IPS-18c (cell line): ENCODE measurements around the gene TTC7B.

Experiments used
- H3K4me3 ChIP-seq: 2 replicates; pipeline ENCODE4 v1.7.0; 2013; ENCODE audit warnings: low read depth, mild to moderate bottlenecking, low read length, moderate library complexity; ENCODE audit not compliant: insufficient read depth
- H3K9me3 ChIP-seq: one replicate; pipeline ENCODE4 v1.6.1; 2013; ENCODE audit warnings: mild to moderate bottlenecking, low read length, moderate library complexity; ENCODE audit not compliant: control insufficient read depth, insufficient read depth

Gene TTC7B

DNA sequence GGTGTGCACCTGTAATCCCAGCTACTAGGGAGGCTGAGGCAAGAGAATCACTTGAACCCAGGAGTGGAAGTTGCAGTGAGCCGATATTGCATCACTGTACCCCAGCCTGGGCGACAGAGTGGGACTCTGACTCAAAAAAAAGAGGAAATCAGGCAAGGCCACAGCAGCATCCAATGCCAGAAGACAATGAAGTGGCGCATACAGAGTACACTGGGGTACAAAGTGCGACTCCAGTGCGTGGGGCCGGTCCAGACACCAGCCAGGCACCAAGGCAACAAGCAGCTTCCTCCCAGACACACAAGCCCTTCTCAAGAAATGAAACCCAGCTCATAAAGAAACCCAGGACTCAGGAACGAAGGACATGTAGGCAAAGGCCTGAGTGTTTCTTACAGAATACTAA lies 28.2 kb downstream of the TTC7B start:
- Histone ChIP-seq H3K9me3 (no peaks in the 10 kb centered on the region), H3K4me3 (no peak overlapping the region)

DNA sequence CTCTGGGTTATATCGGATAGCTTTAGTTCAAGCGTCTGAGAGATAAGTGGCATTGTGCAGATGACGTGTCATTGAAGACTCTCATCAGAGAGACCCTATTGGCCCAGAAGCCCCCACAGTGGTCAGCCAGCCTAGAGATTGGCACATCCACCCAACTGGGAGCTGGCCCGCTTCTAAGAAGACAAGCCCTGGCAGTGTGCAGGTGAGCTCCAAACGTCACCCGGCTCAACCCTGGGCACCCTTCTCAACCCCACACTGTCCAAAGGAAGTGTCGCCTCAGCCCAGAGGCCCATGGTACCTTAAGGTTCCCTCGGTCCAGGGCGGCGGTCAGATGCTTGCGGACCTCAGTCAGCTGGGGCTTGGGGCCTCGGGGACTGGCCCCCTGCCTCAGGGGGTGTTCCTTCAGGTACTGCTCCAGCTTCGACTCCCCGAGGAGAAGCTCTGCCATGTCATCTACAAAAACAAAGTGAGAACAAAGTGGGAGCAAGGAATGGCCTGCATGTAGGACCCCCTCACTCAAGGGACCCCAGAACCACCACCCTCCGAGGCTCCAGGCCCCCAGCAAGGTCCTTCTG lies 30.3 kb downstream of the TTC7B start:
- Histone ChIP-seq H3K4me3 (no peak overlapping the region), H3K9me3 (no peaks in the 10 kb centered on the region)

DNA sequence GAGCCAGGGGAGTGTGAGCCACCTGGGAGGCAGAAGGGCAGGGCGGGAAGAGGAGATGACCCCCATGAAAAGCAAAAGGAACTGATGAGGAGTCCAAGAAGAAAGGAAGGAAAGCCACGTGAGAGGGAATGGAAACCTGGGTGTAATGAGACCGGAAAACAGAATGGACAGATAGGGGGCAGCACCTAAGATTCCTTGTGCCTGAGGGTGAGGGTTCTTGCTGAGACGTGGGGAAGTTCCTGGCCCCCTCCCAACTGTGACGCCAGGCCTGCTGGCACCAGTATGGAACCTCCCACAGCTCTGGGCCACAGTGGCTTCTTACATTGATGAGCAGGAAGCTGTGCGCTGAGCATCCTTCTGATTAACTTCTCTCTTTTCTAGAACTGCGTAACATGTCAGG lies 30.8 kb downstream of the TTC7B start:
- no peak overlapping the region for H3K4me3 ChIP-seq
- H3K9me3 ChIP-seq: no peaks in the 10 kb centered on the region

DNA sequence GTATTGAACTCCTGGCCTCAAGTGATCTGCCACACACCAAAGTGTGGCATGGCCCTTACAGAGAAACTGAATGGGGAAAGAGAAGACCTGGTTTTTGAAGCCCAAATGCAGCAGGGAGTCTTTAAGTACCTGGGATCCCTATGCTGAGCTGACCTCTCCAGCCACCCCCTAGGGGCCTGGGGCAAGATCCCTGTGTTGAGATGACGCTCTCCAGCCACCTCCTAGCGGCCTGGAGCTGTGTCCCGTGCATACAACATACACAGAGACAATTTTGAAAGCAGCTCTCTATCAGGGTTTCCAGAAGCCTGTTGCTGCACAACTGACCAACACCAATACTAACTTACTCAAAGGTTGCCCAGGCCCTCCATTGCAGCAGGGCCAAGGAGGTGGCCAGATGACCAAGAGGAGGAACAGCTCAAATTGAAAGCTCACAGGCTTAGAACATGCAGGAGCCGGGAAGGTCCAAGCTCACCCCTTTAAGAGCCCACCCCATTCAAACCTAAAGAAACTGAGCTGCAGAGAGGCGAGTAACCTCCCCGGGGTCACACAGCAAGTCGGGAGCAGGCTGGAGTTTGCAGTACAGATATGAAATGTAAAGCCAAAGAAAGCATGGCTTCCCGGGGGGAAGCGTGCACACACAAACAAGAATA lies 31.5 kb downstream of the TTC7B start:
- Histone ChIP-seq H3K9me3 (no peaks in the 10 kb centered on the region), H3K4me3 (no peak overlapping the region)

GRCh38 chr14:90783344-90783743 lies 32.9 kb downstream of the TTC7B start:
- no peak overlapping the region for H3K4me3 ChIP-seq
- no peaks in the 10 kb centered on the region for H3K9me3 ChIP-seq

DNA sequence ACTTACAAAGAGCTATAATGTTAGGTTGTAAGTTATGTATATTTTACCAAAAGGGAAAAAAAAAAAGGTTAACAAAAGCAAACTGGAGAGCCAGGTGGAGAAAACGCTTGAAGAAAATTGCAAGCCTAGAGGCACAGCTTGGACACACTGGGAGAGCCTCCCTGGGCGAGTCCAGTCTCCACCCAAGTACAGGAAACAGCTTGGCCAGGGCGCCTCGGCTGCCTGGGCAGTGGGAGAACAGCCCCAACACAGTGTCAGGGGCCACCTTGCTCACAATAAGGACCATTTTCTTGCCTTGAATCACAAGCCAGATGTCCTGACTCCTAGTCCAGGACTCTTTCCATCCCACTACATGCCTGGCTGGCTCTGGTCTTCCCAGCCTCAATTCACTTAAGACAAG lies 33.3 kb downstream of the TTC7B start:
- Histone ChIP-seq H3K9me3 (no peaks in the 10 kb centered on the region), H3K4me3 (no peak overlapping the region)

DNA sequence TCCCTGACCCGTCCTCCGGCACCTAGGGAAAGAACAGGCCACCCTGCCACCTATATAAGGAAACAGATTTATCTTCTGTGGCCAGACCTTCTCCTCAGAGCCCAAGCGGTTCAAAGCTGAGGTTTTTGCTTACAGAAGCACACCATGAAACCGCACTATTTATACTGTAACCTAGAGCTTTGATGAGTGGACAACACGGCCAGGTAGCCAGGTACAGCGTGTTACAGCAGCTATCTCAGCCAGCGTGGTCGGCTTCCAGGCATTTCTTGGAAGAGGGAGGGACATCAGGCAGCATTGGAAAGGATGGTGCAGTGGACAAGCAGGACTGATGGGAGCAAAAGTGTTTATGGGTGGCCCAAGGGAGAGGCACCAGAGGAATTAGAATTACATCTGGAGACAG lies 34.4 kb downstream of the TTC7B start:
- Histone ChIP-seq H3K4me3 (no peak overlapping the region), H3K9me3 (no peaks in the 10 kb centered on the region)

GRCh38 chr14:90781344-90781761 lies 34.9 kb downstream of the TTC7B start:
- Histone ChIP-seq H3K9me3 (no peaks in the 10 kb centered on the region), H3K4me3 (no peak overlapping the region)

DNA sequence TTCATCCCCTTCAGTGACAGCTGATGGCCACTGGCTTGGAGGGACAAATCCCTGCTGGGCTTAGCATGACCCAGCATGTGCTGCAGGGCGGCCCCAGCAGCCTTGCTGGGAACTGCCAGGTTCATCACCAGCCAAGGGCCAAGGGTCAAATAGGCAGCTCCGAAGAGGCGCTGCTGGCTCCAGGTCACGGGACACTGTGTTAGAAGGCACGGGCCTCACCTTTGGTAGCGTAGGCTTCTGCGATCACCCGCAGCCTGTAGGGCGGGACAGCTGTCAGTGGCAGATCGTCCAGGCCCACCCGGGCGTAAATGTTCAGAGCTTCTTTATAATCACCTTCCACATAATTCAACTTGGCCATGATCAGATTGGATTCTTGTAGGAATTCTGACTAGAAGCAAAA lies 35.7 kb downstream of the TTC7B start:
- Histone ChIP-seq H3K9me3 (no peaks in the 10 kb centered on the region), H3K4me3 (no peak overlapping the region)

DNA sequence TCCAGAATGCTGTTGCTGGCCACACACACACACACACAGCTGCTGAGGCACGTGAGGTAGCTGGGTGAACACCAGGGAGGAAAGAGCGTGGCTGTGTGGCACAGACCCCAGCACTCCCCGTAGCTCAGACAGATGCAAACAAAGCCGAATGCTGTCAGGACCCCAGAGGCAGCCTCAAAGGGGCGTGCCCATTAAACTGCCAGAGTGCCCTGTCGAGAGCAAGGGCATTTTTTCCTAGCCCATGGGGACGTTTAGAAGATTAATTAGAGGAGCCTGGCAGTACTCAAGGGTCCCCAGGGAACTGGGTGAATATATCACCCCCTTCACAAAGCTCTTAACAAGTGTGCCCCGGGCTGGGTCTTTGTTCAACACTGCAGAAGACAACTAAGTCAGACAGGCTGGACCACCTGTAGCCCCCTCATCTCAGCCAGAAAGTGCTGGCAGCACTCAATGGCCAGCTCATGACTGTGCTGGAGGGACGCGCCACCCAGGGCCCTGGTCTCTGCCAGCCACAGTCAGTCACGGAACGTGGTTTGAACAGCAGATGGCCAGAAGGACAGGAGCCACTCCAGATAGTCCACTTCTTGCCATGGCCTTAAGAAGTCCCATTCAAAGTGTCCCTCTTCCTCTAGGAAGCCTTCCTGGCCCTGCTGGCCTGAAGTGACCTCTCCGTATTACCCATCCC lies 37.5 kb downstream of the TTC7B start:
- Histone ChIP-seq H3K9me3 (no peaks in the 10 kb centered on the region), H3K4me3 (no peak overlapping the region)

DNA sequence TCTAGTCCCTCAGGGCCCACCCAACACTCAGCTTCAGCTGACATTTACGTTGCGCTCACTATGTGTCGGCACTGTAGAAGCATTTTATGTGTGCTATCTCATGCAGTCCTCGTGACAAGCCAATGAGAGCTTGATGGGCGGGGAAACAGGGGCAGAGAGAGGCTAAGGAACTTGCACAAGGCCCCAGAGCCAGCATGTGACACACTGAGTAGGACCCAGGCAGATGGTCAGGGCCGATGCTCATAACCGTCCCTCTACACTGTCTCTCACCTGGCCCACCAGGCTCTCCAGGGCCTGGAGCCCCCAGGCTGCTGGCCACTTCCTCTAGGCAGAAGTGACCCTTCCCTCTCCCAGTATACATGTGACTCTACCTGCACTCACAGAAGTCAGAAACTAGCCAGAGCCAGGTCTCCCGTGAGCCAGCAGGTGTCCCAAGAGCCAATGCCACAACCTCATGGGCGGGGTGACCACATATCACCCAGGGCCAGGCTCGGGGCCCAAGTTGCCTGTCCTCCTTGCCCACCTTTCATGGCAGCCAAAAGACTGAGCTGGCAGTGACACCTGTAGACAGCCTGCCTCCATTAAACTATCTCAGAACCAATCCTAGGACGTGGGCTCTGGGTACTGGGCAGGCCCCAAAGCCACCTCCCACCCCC lies 38.3 kb downstream of the TTC7B start:
- Histone ChIP-seq H3K9me3 (no peaks in the 10 kb centered on the region), H3K4me3 (no peak overlapping the region)

GRCh38 chr14:90777358-90777757 lies 38.9 kb downstream of the TTC7B start:
- H3K9me3 ChIP-seq: no peaks in the 10 kb centered on the region
- H3K4me3 ChIP-seq: no peak overlapping the region

- no peaks in the 10 kb centered on the region for H3K9me3 ChIP-seq
- H3K4me3 ChIP-seq: no peak overlapping the region
Measured at GRCh38 chr14:90775441-90775840, 40.8 kb downstream of the TTC7B start.

GRCh38 chr14:90774316-90774715 lies 41.9 kb downstream of the TTC7B start:
- Histone ChIP-seq H3K4me3 (no peak overlapping the region), H3K9me3 (no peaks in the 10 kb centered on the region)

GRCh38 chr14:90773705-90774104 lies 42.5 kb downstream of the TTC7B start:
- Histone ChIP-seq H3K9me3 (no peaks in the 10 kb centered on the region), H3K4me3 (no peak overlapping the region)

DNA sequence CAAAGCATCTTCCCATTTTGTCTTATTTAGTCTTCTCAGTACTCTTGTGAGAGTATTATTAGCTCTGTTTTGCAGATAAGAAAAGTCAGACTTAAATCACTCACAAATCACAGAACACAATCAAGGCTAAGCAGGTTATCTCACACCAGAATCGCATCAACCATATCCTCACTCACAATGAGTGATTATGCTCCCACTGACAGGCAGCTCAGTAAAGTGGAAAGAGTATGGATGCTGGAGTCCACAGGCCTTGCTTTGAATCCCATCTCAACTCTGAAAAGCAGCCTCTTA lies 43.1 kb downstream of the TTC7B start:
- Histone ChIP-seq H3K9me3 (no peaks in the 10 kb centered on the region), H3K4me3 (no peak overlapping the region)

DNA sequence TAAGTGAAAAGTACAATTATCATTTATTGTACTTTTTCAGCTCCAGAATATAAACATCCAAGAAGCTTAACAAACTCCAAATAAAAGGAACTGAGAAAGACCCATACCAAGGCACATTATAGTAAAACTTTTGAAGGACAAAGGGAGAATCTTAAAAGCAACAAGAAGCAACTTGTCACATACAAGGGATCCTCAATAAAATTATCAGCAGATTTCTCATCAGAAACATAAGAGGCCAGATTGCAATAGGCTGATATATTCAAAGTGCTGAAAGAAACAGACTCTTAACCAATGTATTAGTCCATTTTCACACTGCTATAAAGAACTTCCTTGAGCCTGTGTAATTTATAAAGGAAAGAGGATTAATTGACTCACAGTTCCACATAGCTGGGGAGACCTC lies 48.3 kb downstream of the TTC7B start:
- Histone ChIP-seq H3K4me3 (no peak overlapping the region), H3K9me3 (peaks cover 2% of the 10 kb centered on the region)

DNA sequence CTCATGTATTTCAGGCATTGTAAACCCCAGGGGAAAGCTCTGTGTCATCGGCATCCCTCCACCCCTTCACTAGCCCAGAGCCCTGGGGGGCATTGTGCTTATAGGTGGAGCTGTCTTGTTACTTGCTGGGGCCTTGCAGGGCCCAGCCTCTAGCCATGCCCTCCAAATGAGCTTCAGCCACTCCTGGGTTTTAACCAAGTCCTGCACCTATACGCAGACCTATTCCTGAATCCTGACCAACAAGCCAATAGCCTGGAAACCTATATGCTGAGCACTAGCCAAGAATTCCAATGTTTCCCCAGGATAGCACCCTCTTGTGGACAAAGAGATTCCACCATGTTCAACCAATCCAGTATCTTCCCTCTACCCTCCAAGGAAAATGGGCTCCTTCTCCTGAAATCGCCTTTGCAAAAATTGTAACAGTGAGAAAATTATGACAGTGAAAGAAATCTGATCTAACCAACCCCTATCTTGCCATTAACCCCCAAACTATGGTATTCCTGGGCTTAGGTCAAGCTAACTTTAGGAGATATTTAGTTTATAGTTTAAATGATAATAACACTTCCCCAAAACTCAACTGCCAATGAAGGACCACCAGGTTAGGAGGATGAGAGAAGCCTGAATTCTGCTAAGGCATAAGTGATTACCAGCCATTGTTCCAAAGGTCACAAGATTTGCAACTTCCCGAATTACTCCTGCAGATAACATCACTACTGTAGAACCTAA lies 55.5 kb downstream of the TTC7B start:
- H3K4me3 ChIP-seq: no peak overlapping the region
- H3K9me3 ChIP-seq: no peaks in the 10 kb centered on the region
